ENCODE data around the gene SLC37A3. TPM values are rescaled to one million over a fixed set of nuclear protein-coding genes. Genes with fewer than 3 reads are reported as not detected.

The SLC37A3 gene
- total and polyA plus RNA-seq, 12 donors, result 16.3 to 33.4 (median 23.3) TPM

DNA sequence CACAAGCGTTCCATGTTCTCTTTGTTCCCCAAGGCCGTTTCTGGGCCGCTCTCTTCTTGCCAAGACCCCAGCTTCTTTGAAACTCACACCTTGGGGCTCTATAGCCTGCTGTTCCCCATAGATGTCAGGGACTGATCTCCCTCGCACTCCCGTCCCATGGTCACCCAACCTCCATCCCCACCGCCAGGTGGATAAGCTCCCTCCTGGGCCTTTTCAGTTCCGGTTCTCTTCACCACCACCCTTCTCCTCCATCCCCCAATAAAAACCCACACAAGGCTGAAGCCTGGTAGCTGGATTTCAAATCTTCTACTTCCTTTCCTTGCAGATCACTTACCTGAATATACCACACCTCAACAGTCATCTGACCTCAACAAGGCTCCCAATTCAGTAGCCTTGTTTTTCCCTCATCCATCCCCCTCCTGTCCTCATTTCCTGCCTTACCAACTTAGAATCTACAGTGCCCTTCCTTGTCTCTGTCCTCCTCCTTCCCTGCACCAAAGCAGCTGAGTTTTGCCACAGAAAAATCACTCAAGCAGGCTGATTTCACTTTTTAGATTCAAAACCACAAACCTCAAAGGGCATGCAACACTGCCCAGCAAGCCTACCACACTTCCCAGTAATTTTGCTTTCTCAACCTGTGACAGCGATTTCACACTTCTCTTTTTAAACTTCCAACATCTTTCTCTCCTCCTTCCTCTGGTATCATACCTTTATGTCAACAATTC, 7.7 kb downstream of the SLC37A3 start:
- Histone ChIP-seq H3K4me1 (replicated peaks in 1 of 2) (peaks cover 0 to 3% of the 10 kb centered on the region in 2 donors), H3K27ac (no peak overlapping the region), H3K9me3 (replicated peaks in 1 of 3) (no peaks in the 10 kb centered on the region), H3K27me3 (no peaks in the 10 kb centered on the region), H3K4me3 (no peak overlapping the region), H3K36me3 (replicated peaks in 1 of 2) (no peaks in the 10 kb centered on the region)
- TF ChIP-seq POLR2A (IDR thresholded peaks at IDR 0.05), result no peak
- TF ChIP-seq, protein P1, sequence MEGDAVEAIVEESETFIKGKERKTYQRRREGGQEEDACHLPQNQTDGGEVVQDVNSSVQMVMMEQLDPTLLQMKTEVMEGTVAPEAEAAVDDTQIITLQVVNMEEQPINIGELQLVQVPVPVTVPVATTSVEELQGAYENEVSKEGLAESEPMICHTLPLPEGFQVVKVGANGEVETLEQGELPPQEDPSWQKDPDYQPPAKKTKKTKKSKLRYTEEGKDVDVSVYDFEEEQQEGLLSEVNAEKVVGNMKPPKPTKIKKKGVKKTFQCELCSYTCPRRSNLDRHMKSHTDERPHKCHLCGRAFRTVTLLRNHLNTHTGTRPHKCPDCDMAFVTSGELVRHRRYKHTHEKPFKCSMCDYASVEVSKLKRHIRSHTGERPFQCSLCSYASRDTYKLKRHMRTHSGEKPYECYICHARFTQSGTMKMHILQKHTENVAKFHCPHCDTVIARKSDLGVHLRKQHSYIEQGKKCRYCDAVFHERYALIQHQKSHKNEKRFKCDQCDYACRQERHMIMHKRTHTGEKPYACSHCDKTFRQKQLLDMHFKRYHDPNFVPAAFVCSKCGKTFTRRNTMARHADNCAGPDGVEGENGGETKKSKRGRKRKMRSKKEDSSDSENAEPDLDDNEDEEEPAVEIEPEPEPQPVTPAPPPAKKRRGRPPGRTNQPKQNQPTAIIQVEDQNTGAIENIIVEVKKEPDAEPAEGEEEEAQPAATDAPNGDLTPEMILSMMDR (IDR thresholded peaks at IDR 0.05), result no peak
- WGBS, 4 donors, result 68 to 73% (median 71%) methylated on average over 8 of the region's 8 CpGs
- DNase-seq, result peak in 1 of 7 donors; percentile 16
- intact Hi-C loops (cut with DNase I), result no loop called here

GRCh38 chr7:140390034-140390433, 8.3 kb downstream of the SLC37A3 start:
- no peak for DNase-seq
- no peak overlapping the region for H3K4me3 ChIP-seq
- TF ChIP-seq, protein P1 (IDR thresholded peaks at IDR 0.05), result no peak
- TF ChIP-seq POLR2A (IDR thresholded peaks at IDR 0.05), result no peak
- peaks cover 0 to 3% of the 10 kb centered on the region in 2 donors for H3K4me1 ChIP-seq (replicated peaks in 1 of 2)
- H3K9me3 ChIP-seq (replicated peaks in 1 of 3), result no peaks in the 10 kb centered on the region
- H3K27ac ChIP-seq, result no peak overlapping the region
- WGBS, 4 donors, result 71 to 80% (median 74%) methylated on average over 4 of the region's 4 CpGs
- no peaks in the 10 kb centered on the region for H3K27me3 ChIP-seq
- no peaks in the 10 kb centered on the region for H3K36me3 ChIP-seq (replicated peaks in 1 of 2)
- intact Hi-C loops (cut with DNase I), result no loop called here

DNA sequence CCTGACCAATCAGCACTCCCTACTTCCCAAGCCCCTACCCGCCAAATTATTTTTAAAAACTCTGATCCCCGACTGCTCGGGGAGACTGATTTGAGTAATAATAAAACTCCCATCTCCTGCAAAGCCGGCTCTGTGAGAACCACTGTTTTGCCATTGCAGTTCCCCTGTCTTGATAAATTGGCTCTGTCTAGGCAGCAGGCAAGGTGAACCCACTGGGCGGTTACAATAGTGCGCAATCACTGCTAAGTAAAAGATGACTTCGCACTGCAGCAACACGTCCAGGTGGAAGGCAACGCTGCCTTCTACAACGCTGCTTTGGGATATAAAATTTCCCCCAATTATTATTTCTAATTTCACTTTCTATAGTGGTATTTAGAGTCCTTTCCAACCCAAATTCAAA, 8.9 kb downstream of the SLC37A3 start:
- Histone ChIP-seq H3K36me3 (replicated peaks in 1 of 2) (no peaks in the 10 kb centered on the region), H3K4me1 (replicated peaks in 1 of 2) (peaks cover 0 to 3% of the 10 kb centered on the region in 2 donors), H3K9me3 (replicated peaks in 1 of 3) (no peaks in the 10 kb centered on the region), H3K4me3 (no peak overlapping the region), H3K27me3 (no peaks in the 10 kb centered on the region), H3K27ac (no peak overlapping the region)
- 84 to 93% (median 91%) methylated on average over 9 to 10 of the region's 10 CpGs for WGBS, 4 donors
- no peak for DNase-seq
- intact Hi-C loops (cut with DNase I), result no loop called here
- TF ChIP-seq, protein P1 (IDR thresholded peaks at IDR 0.05), result no peak
- TF ChIP-seq POLR2A (IDR thresholded peaks at IDR 0.05), result no peak

DNA sequence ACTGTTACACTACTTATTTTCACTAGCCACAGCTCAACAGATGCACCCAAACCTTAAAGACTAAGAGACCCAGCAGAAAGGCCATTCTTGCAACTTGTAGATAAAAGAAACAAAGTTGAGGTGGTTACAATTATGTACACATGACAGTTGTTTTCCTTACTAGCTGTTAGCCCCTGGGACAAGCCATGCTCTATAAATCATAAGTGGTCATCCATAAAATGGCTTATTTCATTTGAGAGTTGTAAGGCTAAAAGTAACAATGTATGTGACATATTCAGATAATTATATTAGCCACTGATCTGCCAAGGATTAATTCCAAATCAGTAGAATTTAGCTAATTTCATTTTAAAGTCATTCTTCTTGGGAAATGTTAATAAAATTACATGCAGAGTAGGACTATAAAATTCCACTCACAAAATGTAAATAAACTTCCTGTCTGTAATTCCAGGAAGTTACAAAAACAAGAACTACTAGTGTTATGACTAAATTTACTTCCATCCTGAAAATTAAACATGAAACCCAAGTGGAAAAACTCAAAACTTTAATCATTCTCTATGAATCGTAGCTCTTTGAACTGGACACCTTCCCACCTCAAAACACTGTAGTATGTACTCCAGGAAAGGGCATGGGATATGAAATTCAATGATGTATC, 13.3 kb downstream of the SLC37A3 start:
- H3K27me3 ChIP-seq, result no peaks in the 10 kb centered on the region
- H3K4me1 ChIP-seq (replicated peaks in 1 of 2), result no peaks in the 10 kb centered on the region
- no peak overlapping the region for H3K27ac ChIP-seq
- H3K4me3 ChIP-seq, result no peak overlapping the region
- no peaks in the 10 kb centered on the region for H3K9me3 ChIP-seq (replicated peaks in 1 of 3)
- no peak for TF ChIP-seq POLR2A (IDR thresholded peaks at IDR 0.05)
- TF ChIP-seq, protein P1 (IDR thresholded peaks at IDR 0.05), result no peak
- WGBS, 4 donors, result 66 to 81% (median 71%) methylated on average over 1 of the region's 1 CpG
- intact Hi-C loops (cut with DNase I), result no loop called here
- peaks cover 0 to 5% of the 10 kb centered on the region in 2 donors for H3K36me3 ChIP-seq (replicated peaks in 1 of 2)
- no peak for DNase-seq
